Hepatocyte (in vitro differentiated cells): ENCODE results near the gene MYLK3.

Experiments used
- EZH2 ChIP-seq: fragments of 200-600 bp; sonication (generic); IDR thresholded peaks from 2 replicates; pipeline ENCODE4 v1.6.1; 2016; ENCODE audit warnings: antibody characterized with exemption, mild to moderate bottlenecking, borderline replicate concordance
- TF ChIP-seq, protein P1 (sequence below): fragments of 200-600 bp; sonication (generic); IDR thresholded peaks from 2 replicates; pipeline ENCODE4 v1.5.1; 2016; ENCODE audit warnings: antibody characterized with exemption, mild to moderate bottlenecking; ENCODE audit not compliant: poor library complexity

DNA sequence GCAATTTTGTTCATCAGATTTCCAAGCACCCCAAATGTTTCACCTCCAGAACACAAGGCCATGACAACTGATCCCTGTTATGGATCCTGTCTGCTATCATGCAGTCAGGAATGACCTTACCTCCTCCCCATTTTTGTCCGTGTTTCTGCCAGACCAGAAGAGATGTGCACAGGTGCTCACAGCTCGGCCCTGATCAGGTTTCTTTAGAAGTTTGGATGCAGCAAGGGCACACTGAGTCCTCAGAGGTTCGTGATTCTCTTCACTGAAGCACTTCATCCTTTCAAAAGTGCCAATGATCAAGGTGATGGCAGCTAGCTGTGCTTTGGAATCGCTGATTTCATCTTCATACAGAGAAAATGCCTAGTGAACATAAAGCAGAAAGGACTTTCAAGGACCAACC, 86.0 kb downstream of the MYLK3 start:
- TF ChIP-seq, protein P1, sequence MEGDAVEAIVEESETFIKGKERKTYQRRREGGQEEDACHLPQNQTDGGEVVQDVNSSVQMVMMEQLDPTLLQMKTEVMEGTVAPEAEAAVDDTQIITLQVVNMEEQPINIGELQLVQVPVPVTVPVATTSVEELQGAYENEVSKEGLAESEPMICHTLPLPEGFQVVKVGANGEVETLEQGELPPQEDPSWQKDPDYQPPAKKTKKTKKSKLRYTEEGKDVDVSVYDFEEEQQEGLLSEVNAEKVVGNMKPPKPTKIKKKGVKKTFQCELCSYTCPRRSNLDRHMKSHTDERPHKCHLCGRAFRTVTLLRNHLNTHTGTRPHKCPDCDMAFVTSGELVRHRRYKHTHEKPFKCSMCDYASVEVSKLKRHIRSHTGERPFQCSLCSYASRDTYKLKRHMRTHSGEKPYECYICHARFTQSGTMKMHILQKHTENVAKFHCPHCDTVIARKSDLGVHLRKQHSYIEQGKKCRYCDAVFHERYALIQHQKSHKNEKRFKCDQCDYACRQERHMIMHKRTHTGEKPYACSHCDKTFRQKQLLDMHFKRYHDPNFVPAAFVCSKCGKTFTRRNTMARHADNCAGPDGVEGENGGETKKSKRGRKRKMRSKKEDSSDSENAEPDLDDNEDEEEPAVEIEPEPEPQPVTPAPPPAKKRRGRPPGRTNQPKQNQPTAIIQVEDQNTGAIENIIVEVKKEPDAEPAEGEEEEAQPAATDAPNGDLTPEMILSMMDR, result no peak
- no peak for TF ChIP-seq EZH2
